ENCODE results near the gene FNDC1.

GRCh38 chr6:159169193-159169555 lies at the start of gene FNDC1:
- TF ChIP-seq CTCF (IDR thresholded peaks at IDR 0.05) = no peak
- TF ChIP-seq POLR2A (IDR thresholded peaks at IDR 0.05) = no peak
